Hepatocyte (in vitro differentiated cells): ENCODE data around the gene LYZL1.

Experiments
- CTCF ChIP-seq: fragments of 200-600 bp; sonication (generic); IDR thresholded peaks from 2 replicates; pipeline ENCODE4 v1.5.1; 2016; ENCODE audit warnings: antibody characterized with exemption, mild to moderate bottlenecking; ENCODE audit not compliant: poor library complexity
- EZH2 ChIP-seq: fragments of 200-600 bp; sonication (generic); IDR thresholded peaks from 2 replicates; pipeline ENCODE4 v1.6.1; 2016; ENCODE audit warnings: antibody characterized with exemption, mild to moderate bottlenecking, borderline replicate concordance
- EZH2phosphoT487 ChIP-seq: fragments of 200-600 bp; sonication (generic); IDR thresholded peaks from one replicate; pipeline ENCODE4 v1.6.1; 2018; ENCODE audit warnings: antibody characterized with exemption, mild to moderate bottlenecking, low read depth, moderate library complexity; ENCODE audit not compliant: unreplicated experiment, severe bottlenecking

GRCh38 chr10:29257784-29258135 is 31.1 kb upstream of the LYZL1 start:
- TF ChIP-seq CTCF (no peak), EZH2phosphoT487 (no peak), EZH2 (no peak)
